DMS79 (cell line): ENCODE data around the gene SPTBN1.

ENCODE experiments used
- DNase-seq: peaks from one replicate; lab custom pipeline; 2025; lab: John Stamatoyannopoulos, UW

SPTBN1 gene

DNA sequence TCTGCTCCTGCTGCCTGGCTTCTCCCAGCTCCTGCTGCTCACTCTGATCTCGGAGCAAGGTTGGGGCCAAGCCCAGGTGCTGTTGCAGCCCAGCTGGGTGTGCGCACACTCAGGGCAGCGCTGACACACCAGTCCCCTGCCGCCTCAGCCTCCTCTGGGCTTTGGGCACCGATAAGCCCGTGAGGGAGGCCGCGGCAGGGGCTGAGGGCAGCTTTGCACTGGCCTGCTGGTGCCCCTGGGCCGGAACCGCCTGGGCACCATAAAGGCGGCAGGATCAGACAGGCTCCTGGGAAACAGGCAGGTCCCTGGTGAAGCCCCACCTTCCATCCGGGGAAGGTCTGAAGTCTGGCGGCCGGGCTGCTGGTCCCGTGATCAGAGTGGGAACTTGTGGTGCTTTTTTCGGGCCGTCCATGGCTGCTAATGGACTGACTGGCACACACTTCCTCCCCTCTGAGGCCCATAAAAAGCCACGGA is 253.2 kb downstream of the SPTBN1 start:
- no peak for DNase-seq

DNA sequence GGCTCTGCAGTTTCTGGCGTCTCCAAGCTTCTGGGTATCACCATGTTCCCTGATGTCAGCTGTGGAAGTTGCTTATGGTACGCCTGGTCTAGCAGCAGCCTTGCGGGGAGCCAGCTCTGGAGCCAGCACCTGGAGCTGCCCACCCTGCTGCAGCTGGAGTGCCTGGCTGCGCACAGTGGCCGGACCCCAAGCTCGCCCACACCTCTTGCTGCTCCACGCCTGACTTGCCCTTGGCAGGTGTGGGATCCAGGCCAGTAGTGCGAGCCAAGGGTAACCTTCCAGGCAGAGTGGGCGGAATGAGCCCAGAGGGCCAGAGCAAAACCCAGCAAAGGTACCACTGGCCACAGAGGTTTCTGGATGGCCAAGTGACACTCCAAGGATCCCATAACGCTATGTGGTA is 254.1 kb downstream of the SPTBN1 start:
- DNase-seq = no peak

DNA sequence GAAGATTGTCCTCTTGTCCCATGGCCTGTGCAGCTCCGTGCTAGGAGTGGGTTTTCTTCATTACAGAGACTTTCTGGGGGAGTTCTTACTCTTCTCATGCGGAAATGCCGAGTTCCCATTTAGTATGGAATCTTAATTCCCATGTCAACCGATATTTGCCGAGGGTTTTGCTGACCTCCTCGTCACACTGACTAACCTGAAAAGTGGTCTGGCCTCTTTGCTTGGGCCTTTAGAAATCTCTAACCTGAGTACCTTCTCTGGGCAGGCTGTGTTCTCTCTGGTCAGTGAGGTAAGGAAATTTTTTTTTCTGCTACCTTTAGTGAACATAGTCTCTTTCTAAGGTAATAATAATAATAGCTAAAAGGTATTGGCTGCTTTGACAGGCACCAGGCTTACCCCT is 256.4 kb downstream of the SPTBN1 start:
- no peak for DNase-seq

DNA sequence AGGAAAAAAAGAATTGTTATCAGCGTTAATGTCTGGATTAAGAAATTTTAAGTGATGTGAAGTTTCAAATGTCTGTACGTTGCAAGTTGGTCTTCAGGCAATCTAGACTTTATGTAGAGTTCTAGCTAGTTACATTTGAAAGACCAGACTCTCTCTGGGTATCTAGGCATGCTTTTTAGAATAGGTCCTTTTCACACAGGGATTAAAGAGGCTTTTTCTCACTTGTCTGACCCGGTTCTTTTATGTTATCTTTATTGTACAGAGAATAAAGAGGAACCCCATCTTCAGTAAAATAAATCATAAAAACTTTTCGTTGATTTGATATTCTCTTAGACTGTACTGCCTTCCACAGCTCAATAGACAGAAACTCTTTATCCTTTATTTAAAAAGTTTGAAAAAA is 258.9 kb downstream of the SPTBN1 start:
- no peak for DNase-seq

DNA sequence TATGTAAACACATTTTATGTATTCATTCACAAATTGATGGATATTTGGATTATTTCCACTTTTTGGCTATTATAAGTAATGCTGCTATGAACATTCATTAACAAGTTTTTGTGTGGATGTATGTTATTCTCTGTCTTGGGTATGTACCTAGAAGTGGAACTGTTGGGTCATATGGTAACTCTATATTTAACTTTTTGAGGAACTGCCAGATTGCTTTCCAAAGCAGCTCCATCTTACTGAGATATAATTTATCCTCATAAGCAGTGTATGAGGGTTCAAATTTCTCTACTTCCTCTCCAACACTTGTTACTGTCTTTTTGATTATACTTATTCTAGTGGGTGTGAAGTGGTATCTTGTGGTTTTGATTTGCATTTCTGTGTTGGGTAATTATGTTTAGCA is 260.2 kb downstream of the SPTBN1 start:
- no peak for DNase-seq

DNA sequence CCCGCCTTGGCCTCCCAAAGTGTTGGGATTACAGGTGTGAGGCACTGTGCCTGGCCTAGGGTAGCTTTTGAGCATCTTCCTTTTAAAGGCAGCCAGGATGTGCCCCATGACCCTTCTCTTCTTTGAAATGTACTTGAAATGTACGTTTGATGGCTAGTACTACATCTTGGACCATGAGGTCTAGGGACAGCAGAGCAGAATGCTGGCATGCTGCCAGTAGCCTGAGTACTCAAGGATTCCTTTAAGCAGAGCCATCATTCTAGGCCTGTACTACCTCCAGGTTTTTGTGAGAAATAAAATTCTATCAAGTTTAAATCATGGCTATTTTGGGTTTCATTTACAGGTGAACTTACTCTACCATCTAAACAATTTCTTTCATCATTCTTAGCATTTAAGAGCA is 264.4 kb downstream of the SPTBN1 start:
- no peak for DNase-seq
